ENCODE measurements around the gene ABCD4.
"Not testable (repeated sequence)": the region's sequence is repeated elsewhere in the genome, so short reads cannot be mapped to it uniquely, and the experiment has no call there.

Gene ABCD4

DNA sequence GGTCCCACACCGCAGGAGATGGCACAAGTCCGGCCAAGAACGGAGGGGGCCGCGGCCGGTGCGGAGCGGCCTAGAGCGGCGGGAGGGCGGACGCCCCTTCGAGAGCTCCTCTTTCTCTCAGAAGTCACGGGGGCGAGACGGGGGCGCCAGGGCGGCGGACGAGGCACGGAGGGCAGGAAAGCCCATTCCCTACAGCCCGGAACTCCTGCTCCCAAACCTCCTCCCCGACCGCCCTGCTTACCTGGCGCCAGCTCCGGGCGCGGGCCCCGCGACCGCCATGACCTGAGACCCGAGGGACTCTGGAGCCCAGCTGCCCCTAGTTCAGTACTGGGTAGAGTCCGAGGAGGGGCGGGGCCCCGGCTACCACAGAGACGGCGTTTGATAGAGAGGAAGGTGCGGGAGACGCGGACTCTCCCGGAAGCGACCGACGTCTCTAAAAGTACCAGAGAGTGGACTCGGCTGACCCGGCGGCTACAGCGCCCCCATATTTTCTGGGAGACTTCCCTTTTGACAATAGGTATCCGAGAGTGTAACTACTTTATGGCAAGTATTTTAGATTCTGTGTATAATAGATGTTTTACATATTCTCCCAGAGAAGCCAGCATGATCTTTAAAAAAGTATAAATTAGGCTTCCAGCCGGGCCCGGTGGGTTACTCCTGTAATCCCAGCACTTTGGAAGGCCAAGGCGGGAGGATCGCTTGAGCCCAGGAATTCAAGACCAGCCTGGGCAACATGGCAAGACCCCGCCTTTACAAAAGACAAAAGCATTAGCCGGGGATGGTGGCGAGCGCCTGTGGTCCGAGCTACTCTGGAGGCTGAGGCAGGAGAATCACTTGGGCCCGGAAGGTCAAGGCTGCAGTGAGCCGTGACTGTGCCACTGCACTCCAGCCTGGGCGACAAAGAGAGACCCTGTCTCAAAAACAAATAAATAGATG, at the start of gene ABCD4:
Gene ABCD4, minus strand, starts transcription at position 301 of the 936 bp plus-strand sequence. Its CDS starts 22 bp downstream, at position 279.
- DNase-seq: peak; percentile 90

DNA sequence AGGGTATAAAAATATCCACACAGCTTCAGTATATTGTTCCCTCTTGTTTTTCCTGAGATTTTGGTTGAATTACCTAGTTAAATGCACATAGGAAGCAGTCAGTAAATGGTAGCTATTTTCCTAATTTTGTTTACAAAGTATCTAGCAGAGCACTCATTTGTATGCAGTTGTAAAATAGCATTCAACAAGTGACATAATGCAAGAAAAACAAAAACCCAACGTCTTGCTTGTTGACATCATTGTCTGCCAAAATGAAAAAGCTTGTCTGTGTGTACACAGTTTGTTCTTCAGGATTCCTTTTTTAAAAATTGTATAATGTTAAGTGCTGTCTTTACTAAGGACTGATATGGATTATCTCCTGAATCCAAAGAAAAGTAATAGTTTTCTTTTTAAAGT, 48.2 kb upstream of the ABCD4 start:
- no peak for DNase-seq

DNA sequence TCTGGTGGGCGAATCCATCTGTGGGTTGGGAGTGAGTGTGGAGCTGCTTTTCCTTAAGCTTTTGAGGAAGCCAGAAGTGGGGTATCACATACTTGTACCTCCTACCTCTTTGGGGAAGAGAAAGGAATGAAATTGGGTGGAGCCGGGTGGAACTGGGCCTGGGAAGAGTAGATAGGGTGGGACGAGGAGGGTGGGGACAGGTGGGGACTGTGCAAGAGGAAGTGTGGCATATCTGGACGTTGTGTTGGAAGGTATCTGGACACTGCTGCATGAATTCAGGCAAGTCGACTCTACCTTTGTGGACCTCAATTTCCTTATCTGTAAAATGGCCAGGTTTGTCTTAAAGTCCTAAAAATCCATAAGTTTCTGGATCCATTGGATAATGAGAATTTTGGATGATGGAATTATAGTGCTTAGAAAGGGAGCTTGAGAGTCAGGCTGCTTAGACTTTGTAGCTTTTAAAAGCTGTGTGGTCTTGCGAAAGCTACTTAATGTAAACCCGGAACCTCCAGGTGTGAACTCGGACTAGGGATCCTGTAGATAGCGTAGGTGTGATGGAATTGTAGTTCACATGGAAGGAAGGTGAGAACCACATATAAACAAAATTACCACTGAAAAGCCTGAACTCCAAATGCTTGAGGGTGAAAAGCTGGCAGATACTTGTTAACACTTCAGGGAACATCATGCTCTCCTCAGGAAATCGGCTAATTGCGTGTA, 47.6 kb upstream of the ABCD4 start:
- DNase-seq: no peak

DNA sequence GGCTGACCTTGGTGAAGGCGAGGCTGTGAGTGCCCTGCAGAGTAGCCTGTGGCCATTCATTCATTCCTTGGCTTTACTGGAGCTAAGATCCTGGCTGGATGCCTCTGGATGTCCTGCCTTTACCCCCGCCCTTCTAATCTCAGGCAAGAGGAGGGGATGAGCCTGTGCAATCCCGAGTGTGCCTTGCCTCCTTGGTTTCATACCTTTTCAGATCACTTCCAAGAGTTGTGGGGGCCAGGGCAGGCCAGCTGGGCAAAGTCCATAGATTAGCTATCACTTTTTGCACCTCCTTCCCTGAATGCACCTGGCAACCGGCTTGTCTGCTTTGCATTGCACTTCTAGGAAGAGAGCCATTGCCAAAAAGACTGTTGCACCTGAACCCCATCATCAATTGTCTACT, 47.0 kb upstream of the ABCD4 start:
- DNase-seq: no peak

DNA sequence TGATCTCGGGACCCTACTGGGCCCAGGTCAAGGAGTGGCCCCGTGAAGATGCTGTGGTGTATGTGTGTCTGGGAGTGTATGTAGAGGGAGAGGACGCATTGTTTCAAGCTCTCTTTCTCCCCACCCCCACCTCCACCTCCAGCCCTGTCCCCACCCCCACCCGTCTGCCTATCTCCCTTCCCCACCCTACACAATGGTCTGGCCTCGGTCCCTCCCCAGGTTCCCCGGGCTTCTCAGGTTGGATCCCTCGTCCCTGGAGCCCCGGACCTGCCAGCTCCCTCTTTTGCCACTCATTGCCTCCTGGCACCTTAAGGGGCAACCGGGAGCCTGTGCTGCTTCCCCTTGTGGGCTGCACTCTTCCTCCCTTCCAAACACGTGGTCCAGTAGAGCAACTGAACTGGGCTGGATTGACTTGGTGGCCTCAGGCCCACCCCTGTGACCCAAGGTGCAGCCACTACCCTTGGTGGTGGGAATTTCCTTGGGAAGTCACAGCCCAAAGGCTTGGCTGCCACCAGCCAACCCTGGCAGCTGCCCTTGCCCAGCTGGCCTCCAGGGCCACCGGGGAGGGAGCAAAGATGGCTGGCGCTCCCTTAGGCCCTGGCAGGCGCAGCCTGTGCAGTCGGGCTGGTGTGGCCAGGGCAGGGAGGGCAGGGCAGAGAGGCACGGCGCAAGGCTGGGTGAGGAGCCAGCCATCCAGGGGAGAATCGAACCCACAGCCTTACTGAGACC, 46.2 kb upstream of the ABCD4 start:
- no peak for DNase-seq

DNA sequence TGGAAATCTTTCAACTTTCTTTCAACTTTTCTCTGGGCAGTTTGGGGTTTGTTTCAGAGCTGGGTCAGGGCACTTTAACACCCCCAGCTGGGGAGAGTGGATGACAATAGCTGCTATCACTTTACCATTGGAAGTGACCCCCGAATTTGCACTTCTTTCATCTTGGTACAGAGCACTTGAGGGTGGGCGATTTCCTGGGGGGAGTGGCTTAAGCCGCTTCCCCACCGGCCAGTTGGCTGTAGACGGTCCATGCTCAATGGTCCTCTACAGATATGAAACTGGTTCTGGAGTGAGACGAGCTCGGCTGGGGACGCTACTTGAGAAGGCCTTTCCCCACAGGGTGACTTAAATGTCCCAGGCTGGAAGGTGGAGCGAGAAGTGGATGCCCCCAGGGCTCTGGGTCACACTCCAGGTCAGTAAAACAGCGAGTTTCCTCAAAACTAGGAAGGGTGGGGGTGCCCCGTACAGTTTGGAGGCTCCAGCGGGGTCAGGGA, 45.6 kb upstream of the ABCD4 start, which contains the start of gene VRTN:
Gene VRTN, plus strand, starts transcription at position 231 of the 494 bp plus-strand sequence. CDS start 8,313 bp downstream, outside the sequence.
- no peak for DNase-seq

DNA sequence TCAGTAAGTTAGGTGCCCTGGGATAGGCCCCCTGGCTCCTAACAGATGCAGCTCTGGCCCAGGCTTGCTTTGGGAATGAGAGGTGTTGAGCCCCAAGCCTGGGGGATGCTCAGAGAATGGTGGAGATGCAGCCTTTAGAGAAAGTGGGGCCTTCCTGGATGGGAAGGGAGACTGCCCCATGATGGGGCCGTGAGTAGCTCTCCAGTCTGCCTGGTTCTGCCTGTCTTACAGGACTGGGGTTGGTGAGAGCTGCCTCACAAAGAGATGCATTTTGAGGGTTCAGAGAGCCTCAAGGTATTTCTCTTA, 45.0 kb upstream of the ABCD4 start:
- no peak for DNase-seq

DNA sequence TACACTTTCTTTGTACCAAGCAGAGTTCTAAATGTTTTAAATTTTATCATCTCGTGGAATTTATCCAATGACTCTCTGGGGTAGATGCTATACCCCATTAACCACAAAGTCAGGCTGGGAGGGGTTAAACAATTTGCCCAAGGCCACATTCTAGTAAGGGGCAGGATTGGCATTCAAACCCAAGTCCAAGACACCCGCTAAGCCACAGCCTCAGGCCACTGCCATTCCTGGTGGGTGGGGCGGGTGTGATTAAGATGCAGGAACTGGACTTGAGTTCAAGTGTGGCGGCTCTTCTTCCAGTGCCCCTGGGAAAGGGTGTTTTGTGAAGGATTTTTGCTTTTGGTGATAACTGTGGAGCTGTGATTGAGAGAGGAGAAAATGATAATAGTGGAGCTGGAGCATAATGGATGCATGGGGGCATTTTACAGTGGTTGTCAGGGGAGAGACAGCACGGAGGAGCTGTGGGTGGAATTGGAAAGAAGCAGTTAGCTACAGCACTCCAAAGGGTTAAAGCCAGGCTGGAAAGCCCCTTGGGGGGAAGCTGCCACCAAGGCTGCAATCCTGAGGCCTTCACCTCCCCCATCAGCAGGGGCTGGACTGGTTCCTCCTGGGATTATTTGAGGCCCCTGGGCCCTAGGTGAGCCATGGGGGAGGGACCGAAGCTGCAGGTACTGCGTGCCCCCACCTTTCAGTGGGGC, 44.5 kb upstream of the ABCD4 start:
- no peak for DNase-seq

DNA sequence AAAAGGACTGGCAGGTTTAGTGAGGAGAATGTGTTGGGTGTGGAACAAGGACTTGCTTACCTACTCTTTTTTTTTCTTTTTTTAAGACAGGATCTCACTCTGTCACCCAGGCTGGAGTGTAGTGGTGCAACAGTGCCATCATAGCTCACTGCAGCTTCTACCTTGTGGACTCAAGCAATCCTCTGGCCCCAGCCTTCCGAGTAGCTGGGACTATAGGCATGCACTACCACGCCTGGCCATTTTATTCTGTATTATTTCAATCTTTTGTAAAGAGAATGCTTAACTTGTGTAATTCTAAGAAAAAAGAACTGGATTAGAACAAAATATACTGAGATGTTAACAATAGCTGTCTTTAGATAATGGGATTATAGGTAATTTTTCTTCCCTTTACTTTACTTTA, 43.6 kb upstream of the ABCD4 start:
- DNase-seq: no peak

DNA sequence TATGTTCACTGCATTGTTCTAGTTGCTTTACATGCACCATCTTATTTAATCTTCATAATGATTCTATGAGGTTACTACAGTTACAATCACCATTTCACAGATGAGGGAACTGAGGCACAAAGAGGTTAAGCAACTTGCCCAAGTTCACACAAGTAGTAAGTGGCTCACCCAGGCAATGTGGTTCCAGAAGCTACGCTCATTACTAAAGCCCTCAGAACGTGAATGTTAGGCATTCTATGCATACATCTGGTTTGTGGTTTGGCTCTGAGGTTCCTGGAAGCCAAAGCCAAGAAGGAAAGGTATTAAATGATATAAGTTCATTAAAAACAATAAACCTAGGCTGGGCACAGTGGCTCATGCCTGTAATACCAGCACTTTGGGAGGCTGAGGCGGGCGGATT, 31.2 kb upstream of the ABCD4 start:
- DNase-seq: no peak

DNA sequence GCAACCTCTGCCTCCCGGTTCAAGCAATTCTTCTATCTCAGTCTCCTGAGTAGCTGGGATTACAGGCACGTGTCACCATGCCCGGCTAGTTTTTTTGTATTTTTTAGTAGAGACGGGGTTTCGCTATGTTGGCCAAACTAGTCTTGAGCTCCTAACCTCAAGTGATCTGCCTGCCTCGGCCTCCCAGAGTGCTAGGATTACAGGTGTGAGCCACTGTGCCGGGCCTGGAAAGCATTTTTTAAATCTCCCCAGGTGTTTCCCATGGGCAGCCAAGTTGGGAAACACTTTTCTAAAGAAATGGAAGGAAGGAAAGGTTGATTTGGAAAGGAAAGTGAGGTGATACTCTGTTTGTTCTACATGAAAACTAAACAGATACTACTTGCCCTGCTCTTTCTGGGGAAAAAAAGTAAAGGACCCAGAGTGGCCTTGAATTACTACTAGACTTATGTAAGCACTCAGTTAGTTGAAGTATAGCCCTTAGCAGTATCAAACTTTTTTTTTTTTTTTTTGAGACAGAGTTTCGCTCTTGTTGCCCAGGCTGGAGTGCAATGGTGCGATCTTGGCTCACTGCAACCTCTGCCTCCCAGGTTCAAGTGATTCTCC, 27.3 kb upstream of the ABCD4 start:
- not testable (repeated sequence) for DNase-seq

DNA sequence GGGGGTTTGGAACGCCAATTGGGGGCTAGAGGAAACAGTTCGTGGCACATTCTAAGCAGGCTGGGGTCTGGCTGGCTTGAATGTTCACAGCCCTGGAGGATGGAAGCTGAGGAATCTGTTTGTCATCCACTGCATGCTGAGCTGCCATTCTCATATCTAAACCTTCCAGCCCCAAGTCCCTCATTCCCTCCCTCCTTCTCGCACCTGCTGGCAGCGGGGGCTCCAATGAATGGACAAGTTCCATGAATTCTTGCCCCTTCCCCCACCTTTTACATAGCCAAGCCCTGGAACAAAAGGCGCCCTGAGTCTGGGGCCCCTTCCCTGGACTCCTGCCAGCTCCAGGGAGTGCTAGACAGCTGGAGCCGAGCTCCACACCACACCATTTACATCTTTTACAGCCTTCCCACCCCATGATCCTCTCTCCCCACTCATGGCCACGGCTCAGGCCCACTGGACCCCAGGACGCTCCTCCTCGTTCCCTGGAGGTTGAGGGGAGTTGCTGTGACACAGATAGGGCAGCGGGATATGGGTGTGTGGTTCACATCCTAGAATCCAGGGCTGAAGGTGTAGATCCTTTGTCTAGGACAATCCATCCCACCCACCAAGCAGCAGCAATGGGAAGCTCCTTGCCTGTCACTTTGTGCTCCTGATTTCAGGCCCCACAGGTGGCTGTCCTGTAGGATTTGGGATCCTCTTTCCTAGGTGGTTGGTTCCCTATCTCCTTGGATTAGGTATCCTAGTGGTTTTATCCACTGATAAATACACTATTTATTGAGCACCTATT, 23.8 kb upstream of the ABCD4 start:
- DNase-seq: peak; percentile 39

DNA sequence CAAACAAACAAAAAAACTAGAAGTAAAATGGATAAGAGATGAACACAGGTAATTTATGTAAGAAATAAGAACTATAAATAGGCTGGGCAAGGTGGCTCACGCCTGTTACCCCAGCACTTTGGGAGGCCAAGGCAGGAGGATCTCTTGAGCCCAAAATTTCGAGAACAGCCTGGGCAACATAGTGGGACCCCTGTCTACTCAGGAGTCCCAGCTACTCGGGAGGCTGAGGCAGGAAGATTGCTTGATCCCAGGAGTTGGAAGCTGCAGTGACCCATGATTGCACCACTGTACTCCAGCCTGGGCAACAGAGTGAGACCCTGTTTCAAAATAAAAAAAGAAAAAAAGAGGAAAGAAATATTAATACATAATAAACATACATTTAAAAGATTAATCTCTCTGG, 22.7 kb upstream of the ABCD4 start:
- DNase-seq: no peak

DNA sequence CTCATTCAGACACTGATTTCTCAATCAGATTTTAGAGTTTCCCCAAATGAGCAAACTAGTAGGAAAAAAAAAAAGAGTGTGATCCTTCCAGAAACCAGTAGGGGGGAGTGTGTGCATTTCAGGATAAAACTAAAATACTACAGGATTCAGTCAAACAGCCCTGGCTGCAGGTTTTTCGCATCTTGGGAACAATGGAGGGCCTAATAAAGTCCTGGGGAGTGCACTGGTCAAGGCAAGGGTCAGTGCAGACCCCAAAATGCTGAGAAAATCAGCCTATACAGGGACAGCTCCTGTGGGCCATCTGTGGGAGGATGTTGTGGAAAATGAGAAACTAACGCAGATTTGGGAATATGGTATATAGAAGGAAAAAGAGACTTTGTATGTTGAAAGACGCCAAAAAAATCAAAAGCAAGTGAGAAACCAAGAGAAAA, 22.2 kb upstream of the ABCD4 start:
- peak; percentile 17 for DNase-seq

DNA sequence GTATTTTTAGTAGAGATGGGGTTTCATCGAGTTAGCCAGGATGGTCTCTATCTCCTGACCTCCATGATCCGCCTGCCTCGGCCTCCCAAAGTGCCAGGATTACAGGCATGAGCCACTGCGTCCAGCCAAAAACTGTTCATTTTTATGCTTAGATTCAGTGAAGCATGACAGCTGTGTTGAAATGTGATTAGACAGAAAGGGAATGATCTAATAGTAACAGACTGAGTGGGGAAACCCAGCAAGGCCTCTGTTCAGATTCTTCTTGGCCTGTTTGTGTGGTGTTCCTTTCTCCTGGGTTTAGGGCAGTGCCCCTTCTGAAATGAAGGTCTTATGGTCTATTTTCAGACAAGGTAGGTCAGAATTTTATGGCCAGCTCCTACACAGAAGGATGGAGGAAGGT, 11.8 kb upstream of the ABCD4 start:
- DNase-seq: no peak

DNA sequence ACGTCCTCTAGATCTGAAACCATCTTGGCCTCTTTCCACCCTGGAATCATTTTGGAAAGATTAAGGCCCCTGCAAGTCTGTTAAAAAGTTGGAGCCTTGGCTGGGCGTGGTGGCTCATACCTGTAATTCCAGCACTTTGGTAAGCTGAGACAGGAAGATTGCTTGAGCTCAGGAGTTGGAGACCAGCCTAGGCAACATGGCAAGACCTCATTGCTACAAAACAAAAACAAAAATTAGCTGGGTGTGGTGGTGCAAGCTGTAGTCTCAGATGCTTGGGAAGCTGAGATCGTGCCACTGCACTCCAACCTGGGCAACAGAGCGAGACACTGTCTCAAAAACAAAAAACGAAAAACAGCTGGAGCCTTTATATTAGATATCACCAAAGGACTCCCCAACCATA, 10.9 kb upstream of the ABCD4 start:
- DNase-seq: no peak

DNA sequence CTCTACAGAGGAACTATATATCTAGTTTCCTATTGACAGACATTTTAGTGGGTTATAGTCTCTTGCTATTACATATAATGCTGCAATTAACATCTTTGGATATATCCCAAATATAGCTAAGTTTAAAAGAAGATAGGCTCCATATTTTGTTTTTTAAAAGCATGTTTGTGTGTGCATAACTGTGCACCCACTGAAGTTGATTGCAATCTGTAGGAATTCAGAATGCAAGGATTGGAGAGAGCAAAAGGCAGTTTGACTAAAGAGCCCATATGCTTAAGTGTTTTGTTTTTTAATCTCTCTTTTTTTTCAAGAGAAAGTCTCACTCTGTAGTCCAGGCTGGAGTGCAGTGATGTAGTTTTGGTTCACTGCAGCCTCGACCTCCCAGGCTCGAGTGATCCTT, 9.4 kb upstream of the ABCD4 start:
- no peak for DNase-seq

DNA sequence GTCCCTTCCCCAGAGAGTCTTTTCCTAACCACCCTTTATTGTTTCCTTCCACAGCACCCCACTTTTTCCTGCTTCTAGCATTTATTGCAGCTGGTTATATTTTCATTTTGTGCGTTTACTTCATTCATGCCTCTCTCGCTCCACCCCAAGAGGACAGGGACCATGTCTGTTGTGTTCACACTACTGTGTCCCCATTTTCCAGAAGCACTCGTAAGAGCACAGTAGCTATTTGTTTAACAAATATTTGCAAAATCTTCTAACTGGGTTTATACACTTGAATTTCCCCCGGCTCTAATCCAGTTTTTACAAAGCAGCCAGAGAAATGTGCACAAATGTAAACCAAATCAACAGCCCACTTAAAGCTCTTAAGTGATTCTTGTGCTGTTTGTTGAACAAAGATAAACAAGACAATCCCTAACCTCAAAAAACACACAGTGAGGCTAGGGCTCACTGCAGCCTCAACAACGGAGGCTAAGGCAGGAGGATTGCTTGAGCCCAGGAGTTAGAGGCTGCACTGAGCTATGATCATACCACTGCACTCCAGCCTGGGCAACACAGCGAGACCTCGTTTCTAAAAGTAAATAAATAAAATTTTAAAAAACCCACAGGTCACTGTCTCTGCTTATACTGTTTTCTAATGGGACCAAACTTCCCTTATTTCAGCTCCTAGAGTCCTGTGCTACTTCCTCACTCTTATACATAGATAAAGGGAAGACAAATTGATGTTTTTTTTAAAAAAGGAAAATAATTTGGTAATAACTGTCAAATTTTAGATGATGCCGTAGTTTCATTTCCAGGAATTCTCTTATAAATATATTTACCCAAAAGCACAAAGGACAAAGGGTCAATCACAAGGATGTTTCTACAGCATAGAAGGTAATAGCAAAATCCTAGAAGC, 6.6 kb upstream of the ABCD4 start:
- no peak for DNase-seq

DNA sequence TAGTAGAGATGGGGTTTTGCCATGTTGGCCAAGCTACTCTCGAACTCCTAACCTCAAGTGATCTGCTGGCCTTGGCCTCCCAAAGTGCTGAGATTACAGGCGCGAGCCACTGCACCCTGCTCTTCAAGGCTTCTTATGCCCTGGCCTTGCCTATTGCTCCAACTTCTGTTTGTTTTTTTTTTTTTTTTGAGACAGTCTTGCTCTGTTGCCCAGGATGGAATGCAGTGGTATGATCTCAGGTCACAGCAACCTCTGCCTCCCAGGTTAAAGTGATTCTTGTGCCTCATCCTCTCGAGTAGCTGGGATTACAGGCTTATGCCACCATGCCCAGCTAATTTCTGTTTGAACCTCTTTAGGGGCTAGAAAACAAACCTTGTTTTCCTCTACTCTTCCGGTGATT, 6.0 kb upstream of the ABCD4 start:
- DNase-seq: no peak

DNA sequence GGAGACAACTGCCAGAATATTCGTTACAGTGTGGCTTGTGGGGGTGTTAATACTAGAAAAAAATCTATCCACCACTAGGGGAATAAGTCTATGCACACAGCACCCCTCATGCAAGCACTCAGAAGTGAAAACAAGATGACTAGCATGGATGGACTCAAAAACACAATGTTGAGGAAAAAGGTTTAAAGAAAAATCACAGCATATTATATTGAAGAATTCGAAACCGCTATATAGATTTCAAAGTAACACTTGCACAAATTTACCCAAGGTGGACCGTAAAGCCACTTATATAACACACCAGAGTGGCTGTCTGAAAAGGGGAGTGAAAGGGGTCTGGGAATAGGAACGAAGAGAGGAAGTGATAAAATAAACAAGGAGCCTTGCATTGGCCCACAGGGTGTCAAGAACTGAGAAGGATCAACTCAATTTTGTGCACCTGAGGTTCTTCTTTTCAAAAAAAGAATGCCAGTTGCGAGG, 544 bp downstream of the ABCD4 start:
- peak; percentile 51 for DNase-seq
